GM18511 (cell line): ENCODE results near the gene B3GNT3.

Experiments used
- ATAC-seq: cut with Tn5 transposase; IDR thresholded peaks from one replicate; pipeline ENCODE4 v1.9.1; 2021; ENCODE audit warnings: mild to moderate bottlenecking, moderate library complexity; ENCODE audit not compliant: unreplicated experiment

Gene B3GNT3

DNA sequence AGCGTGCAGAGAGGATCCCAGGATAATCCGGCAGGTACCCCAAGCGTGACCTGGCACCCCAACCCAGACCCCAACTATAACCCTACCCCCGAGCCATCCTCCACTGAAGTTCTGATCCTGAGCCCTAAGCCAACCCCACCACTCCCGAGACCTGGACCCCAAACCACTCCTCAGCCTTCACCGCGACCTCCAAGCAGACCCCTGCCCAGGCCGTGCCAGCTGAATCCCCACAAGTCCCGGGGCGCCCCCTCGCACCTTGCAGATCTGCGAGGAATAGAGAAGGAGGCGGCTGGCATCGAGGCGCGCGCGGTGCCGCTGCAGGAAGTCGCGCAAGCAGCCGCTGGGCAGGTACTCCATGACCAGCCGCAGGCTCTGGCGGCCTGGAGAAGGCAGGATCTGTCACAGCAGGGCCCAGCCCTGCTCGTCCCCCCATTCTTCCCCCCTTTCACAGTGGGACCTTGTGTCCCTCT is 36.5 kb downstream of the B3GNT3 start:
- ATAC-seq = no peak

DNA sequence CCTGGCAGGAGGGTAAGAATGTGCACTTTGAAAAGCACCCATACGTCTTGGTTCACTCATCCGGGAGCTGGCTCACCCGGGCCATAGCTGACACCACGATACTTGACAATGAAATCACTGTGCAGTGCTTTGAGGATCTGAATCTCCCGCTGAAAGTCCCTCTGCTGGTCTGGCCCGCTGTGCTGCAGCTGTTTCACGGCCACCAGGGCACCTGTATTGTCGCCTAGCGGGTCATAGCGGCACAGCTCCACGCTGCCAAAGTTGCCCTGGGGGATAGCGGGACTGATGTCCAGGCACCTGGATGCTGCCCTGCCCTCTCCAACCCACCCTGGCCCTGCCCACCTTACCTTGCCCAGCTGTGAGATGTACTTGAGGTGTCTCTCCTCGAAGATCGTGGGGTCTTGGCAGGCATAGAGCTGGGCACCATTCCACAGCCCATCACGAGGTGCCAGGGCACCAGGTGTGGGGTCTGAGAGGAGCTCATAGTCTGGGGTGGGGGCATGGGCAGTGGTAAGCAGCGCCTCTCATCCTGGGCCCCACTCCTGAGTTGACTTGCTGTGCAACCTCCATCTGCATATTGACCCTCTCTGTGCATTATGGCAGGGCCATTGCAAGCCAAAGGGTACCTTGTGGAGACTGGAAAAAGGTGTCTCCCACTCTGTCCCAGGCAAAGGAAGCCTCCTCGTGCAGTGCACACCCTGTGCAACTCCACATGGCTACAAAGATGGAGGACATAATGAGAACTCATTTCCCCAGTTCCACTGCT is 37.7 kb downstream of the B3GNT3 start:
- no peak for ATAC-seq

DNA sequence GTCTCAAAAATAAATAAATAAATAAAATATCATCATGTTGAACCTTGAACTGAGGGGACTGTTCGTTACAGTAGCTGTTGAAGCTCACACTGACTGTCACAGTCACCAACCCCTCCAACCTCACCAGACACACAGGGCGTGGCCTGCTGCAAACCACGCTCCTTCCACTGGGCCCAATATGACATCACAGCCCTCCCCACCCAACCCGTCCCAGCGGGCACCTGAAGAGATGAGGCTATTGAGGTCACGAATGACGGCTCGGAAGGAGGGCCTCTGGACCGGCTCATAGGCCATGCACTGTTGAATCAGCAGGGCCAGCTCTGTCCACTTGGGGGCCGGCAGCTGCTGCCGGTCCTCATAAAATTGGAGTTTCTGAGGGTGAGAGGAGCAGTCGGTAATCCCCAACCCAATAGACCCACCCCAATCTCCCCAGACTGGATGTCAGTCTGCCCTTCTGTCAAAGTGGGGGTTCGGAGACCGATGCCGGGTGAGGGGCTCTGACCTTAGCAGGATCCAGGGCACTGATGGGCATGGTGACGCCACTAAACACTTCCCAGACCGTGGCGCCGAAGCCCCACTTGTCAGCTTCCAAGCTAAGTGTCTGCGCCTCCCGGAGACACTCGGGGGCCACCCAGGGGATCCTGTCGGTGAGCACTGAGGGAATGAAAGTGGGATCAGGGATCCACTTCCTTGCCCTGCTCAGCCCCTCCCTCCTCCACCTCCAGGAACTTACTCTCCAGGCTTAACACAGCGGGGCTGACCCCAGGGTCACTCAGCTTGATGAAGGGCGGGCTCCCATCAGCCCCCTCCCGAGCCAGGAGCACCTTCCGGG is 39.6 kb downstream of the B3GNT3 start:
- no peak for ATAC-seq

DNA sequence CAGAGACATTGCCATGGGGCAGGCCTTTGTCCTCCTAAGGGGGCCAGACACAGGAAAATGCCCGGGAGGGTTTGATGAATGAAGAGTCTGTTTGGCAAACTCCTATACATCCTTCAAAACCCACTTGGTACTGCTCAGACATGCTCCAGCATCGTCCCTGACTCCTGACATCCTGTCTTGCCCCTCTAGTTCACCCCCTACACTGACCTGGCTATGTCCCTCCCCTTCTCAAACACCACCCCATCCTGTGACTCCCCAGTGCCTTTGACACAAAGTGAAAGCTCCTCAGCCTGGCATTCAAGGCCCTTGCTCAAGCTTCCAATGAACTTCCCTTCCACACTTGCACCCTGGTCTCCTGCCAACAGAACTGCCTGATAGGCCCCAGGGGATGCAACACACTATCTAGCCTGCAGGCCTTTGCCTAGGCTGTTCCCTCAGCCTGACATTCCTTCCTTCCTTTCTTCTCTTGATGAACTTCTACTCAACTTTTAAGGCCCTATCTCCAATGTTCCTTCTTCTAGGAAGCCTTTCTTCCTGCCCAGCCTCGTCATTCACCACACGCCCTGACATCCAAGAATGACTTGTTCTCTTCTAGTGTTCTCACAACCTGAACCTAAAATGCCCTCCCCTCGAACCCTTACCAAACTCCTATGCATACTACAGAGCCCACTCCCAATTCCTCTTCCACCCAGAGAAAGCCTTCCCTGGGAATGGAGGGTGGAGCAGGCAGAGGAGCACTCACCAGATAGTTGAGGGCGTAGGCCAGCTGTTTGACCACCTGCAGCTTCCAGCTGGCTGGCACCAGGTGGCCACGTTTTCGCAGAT is 40.5 kb downstream of the B3GNT3 start:
- ATAC-seq = no peak

DNA sequence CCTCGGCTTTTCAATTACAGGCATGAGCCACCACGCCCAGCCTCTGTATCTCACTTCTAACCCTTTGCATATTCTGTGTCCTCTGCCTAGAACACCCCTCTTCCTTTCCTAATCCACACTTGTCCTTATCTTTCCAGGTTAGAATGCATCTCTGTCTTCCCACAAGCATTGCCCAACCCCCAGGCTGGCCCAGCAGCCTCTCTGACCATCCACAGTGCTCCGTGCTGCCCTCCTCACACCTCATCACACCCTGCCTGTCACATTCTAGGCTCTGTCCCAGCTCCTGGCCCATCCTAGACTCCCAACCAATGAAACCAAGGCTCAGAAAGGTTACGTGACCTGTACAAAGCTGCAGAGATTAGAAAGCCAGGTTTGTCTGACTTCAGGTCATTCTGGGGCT is 41.6 kb downstream of the B3GNT3 start:
- no peak for ATAC-seq

DNA sequence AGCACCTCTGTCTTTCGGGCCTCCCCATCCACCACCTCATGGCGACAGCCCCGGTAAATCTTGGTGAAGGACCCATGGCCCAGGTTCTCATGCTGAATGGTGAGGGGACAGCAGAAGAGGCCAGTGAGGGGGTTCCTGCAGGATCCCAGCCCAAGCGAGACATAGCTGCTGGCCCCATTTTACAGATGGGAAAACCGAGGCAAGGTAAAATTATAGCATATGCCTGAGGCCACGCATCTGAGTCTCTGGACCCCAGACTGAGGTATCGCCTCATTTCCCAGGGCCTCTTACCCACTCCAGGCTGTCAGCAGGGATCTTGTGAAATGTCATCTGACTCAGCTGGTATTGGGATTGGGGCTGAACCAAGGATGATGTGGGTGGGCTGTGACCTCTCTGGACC is 43.0 kb downstream of the B3GNT3 start:
- no peak for ATAC-seq

DNA sequence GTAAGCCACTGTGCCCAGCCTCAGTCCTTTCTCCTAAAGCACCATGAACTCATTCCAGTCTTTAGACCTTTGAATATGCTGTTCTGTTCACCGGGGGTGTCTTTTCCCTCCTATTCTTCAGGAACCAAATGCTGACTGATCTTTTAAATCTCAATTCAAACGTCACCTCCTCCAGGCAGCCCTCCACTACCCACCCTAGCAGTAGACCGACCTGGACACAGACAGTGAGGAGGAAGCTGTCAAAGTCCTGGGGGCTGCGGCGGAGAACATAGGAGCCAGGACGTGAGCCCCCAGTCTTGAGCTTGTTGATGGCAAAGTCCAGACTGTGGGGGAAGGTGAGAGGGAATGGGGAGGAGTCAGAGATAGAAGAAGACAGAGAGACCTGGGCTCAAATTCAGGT is 45.1 kb downstream of the B3GNT3 start:
- ATAC-seq = no peak

DNA sequence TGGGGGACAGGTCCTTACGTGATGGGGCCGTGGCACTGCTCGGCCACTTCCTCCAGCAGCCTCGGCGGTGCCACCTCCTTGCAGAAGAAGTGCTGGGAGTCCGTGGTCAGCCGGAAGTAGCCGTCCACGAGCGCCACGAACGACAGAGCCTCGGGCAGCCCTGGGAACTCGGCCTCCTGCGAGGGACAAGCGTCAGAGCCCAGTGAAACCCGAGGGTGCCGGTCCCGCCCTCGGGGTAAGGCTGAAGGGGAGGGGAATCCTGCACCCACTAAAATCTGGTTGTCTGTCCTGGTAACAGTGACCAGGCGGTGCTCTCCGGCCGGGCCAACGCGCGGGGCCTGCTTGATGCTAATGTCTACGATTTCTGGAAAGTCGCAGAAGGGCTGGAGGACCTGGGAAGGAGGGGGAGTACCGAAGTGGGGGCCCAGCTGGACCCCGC is 46.5 kb downstream of the B3GNT3 start:
- ATAC-seq = no peak

DNA sequence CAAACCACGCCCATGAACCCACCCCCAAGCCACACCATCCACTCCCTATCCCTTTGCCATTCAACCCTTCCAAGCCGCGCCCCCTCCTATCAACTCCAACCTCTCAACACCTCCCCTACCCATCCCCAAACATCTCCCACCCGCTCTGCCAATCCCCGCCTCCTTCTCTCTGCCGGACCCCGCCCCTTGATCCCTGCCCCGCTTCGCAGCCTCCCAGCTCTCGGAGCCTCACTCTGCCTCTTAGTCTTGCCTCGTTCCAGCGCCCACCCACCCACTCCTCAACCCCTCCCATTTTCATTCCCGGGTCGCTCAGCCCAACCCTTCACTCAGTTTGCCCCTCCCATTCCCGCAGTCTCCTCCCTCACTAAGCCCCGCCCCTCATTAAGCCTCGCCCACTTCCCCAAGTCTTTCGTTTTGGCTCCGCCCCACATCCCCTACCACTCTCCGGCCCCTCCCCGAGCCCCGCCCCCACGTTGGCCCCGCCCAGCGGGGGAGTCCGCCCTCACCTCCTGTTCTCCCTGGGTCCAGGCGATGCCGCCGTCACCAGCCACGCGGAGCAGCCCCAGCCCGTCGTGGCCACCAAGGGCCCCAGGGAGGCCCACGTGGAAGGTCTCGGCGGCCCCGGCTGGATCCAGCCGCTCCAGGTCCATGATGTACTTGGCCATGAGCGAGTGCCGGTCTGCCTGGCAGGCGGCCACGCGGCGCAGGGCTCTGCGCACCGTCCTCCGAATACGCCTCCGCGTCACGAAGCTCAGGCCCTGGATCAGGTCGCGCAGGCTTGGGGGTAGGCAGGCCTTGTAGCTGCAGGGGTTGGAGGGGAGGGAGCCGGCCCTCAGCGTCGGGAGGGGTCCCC is 47.1 kb downstream of the B3GNT3 start:
- no peak for ATAC-seq

DNA sequence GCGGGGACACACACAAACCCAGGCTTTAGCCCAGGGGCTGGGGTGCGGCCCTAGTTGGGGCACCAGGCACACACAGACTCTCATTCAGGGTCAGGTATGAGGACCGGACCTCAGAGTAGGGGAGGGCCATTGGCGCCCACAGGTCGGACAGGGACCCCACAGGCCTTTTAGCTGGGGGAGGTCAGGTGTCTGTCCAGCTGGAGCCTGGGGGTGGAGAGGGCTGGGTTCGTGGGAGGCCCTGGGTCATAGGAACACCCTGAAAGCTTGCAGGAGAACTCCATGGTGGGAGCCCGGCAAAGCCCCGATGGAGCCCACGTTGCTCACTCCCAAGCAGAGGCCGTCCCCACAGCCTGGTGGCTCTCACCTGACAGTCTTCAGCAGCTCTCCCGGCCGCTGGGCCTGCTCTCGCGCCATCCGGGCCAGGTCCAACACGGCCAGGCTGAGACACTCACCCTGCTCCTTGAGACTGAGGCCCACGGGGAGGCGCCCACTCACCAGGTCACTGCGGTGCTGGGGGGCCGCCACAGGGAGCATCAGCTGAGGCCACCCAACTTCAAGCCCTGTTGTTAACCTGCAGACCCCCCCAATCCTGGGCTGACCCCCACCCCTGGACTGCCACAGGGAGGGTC is 47.8 kb downstream of the B3GNT3 start:
- ATAC-seq = no peak

DNA sequence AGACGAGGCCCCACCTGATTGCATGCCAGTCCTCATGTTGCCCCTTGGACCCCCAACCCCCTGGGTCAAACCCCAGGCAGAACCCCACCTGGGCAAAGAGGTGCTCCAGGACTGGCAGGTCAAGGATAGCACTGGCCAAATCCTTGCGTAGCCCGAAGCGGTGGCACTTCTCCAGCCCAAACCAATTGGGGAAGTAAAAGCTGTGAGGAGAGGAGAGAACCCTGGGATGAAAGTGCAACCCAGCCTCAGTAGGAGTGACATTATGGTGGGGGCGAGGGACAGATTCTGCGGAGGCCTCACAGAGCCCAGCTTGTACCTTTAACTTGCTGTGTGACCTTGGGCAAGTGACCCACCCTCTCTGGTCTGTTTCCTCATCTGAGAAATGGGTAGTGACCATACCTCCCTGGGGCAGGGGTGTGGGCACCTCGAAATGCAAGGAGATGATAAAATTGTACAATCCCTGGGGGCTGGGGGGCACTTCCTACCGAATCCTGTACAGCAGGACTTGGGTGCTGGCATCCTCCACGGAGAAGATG is 48.4 kb downstream of the B3GNT3 start:
- no peak for ATAC-seq

DNA sequence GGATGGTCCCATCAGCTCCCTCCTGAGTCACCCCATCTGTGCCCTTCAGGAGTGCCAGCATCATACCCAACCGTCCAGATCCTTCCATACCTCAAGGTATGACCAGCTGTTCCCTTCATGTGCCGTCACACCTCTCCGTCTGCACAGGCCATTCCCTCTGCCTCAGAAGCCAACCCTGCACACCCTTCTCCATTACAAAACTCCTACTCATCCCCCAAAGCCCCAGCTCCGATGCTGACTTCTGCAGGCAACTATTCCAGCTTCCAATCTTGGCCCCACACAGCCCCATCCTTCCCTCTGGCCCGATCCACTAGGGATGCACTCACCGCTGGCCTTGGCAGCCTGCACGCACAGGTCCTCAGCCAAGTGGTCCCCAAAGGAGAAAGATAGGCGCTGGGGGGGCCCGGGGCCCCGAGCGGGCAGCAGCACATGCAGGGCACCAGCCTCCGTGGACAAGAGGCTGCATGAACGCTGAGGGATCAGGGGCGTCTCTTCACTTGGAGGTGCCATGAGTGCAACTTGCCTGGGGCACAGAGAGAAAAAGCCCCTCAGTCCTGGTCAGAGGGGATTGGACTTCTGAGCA is 49.1 kb downstream of the B3GNT3 start:
- no peak for ATAC-seq

DNA sequence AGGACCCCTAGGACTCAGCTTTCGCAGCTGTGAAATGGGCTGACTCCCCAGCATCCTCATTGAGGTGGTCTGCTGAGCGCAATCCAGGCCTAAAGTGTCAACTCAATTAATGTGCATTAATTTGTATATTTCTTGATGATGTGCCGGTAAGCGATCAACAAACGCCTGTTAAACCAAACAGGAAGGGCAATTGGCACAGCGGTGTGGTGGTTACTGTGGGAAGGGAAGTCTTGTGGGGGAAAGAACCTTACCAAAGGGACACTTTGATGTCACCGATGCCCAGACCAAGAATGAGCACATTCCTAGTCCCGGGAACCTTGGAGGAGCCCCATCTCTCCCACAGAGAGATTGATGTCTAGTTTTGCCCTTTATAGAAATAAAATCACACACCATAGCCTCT is 51.2 kb downstream of the B3GNT3 start:
- ATAC-seq = no peak

DNA sequence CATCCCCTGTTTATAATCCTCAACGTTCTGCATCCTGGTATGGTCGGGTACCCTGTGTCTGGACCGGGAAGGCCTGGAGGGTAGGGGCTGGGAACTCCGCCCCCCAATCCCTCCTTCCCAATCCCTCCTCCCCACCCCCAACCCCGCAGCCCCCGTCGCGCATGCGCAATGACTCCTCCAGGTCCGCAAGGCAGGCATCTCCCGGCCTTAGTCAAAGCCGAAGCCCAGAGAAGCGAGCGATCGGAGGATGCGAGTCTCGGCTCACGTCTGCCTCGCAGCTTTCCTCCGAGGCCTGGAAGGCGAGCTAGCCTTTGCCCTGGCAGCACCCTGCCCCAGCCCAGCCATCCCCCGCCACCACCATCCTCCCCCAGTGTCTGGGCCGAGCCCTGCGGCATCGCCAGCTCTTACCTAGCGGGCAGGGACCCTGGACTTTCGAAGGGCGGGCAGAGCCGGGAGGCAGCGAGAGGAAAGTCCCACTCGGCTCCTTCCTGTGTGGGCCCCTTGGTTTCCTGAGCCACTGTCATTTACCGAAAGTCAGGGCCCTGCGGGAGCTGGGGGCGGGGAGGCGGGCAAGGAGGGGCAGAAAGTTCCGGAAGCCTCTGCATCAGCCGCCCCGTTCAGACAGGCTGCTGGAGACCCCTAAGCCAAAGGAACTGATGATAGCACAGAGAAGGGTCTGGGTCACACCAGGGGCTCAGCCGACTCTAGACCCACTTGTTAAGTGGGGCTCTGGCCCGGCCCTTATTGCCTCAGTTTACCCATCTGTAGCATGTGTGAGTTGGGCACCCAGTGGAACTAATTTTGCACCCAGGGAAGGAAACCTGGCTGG is 52.8 kb downstream of the B3GNT3 start, which contains the start of gene JAK3:
Gene JAK3 (minus strand): TSS at position 445 of the 829 bp plus-strand sequence. CDS start 3,565 bp downstream, outside the sequence.
- ATAC-seq = peak; percentile 58

DNA sequence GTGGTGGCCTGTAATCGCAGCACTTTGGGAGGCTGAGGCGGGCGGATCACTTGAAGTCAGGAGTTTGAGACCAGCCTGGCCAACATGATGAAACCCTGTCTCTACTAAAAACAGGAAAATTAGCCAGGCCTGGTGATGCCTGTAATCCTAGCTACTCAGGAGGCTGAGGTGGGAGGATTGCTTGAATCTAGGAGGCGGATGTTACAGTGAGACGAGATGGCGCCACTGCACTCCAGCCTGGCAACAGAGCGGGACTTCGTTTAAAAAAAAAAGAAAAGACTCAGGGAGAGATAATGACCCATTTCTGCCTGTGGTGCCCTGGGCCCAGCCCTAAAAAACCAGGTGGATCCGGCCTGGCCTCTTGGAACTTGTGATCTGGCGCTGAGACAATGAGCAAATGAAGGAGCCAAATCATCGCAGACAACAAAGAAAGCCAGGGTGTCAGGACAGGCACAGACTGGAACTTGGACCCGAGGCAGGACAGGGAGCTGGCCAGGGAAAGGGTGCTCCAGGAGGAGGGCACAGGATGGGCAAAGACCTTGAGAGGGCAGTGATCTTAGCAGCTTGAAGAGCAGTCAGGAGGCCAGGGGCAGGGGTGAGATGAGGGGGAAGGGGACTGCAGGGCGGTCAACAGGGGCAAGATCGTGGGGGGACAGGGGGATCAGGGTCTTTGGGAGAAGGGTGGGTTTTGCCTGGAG is 53.8 kb downstream of the B3GNT3 start:
- no peak for ATAC-seq

DNA sequence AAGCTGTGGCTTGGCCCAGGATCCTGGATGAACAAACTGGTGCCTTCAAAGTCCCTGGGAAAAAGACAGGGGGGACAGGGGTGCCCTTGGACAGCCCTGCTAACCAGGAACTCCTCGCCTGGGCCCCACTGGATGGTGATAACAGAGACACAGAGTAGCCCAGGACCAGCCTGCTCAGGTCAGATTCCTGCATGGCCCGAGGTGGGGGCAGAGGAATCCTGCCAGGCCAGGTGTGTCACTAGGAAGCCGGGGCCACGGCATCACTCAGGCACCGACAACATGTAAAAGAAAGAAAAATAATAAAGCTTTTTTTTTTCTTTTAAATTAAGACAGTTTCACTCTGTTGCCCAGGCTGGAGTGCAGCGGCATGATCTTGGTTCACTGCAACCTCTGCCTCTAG is 59.1 kb downstream of the B3GNT3 start:
- no peak for ATAC-seq

DNA sequence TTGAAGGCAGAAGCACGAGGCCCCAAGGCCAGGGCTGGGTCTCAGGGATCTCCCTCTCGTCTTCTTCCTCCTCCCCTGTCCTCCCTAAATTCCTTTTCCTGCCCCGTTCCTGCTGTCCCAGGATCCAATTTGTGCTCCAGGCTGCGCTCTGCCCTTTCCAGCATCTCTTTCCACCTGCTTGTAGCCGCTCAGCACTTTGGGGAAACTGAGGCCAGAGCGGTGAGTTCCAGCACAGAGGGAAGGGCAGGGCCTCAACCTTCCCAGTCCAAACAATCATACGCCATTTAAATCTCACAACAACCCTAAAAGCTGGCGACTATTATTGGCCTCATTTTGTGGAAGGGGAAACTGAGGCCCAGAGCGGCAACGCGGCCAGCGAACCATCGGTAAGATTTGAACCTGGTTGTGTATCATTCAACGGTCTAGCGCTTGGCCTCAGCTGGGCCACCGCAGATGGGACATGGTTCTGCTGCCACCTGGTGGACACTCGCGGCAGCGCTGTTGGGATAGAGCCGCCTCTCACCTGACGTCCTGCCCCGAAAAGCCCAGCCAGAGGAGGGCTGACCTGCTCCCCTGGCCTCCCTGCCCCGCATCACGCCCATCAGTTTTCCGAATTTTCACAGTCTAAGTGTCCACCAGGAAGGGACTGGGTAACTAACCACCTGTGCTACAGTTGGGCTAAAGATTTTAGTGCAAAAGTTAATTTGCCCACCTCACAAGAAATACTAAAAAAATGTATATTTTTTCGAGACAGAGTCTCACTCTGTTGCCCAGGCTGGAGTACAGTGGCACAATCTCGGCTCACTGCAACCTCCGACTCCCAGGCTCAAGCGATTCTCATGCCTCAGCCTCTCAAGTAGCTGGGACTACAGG is 60.6 kb downstream of the B3GNT3 start:
- ATAC-seq = no peak
